NCI-H345 treated with DMSO at 0.1 percent for 48 hours (cell line): Measurements from ENCODE around the gene CGN.
"Not testable (repeated sequence)": the region's sequence is repeated elsewhere in the genome, so short reads cannot be mapped to it uniquely, and the experiment has no call there.

Experiments
- DNase-seq: peaks from one replicate; lab custom pipeline; 2025; ENCODE audit not compliant: unreplicated experiment; lab: John Stamatoyannopoulos, UW

CGN gene

GRCh38 chr1:151520359-151520758, 9.2 kb downstream of the CGN start:
- no peak for DNase-seq

- DNase-seq: not testable (repeated sequence)
Observed at GRCh38 chr1:151522427-151522826, 11.2 kb downstream of the CGN start.

- DNase-seq: no peak
Observed at GRCh38 chr1:151523326-151523725, 12.1 kb downstream of the CGN start.

- no peak for DNase-seq
Observed at GRCh38 chr1:151524736-151525135, 13.5 kb downstream of the CGN start.

GRCh38 chr1:151526735-151527525, 15.7 kb downstream of the CGN start:
- DNase-seq: no peak

GRCh38 chr1:151529211-151529702, 18.1 kb downstream of the CGN start:
- DNase-seq: no peak

- DNase-seq: no peak
Observed at GRCh38 chr1:151529781-151530180, 18.6 kb downstream of the CGN start.

- no peak for DNase-seq
Observed at GRCh38 chr1:151530461-151530860, 19.3 kb downstream of the CGN start.

- no peak for DNase-seq
Observed at GRCh38 chr1:151533870-151534269, 22.7 kb downstream of the CGN start.

- peak; percentile 56 for DNase-seq
Observed at GRCh38 chr1:151534662-151535278, 23.6 kb downstream of the CGN start.

- no peak for DNase-seq
Observed at GRCh38 chr1:151535326-151536271, 24.4 kb downstream of the CGN start.

- no peak for DNase-seq
Observed at GRCh38 chr1:151536499-151536898, 25.3 kb downstream of the CGN start.

- DNase-seq: no peak
Observed at GRCh38 chr1:151537112-151537511, 25.9 kb downstream of the CGN start.

GRCh38 chr1:151539321-151540020, 28.3 kb downstream of the CGN start:
- peak; percentile 100 for DNase-seq

GRCh38 chr1:151540021-151540981, 29.1 kb downstream of the CGN start, which contains the start of gene TUFT1:
Gene TUFT1 (plus strand): TSS chr1:151540309. CDS start chr1:151540367, 58 bp downstream.
- DNase-seq: peak; percentile 99

GRCh38 chr1:151540982-151541377, 29.8 kb downstream of the CGN start:
- DNase-seq: no peak

GRCh38 chr1:151541752-151542151, 30.6 kb downstream of the CGN start:
- DNase-seq: no peak

- no peak for DNase-seq
Observed at GRCh38 chr1:151542710-151543129, 31.5 kb downstream of the CGN start.

GRCh38 chr1:151545542-151545941, 34.4 kb downstream of the CGN start:
- no peak for DNase-seq
